Measurements from ENCODE around the gene AIFM1. TPM values are rescaled to one million over a fixed set of nuclear protein-coding genes. Genes with fewer than 3 reads are reported as not detected.

Gene AIFM1
- total and polyA plus RNA-seq, 2 of the 4 experiments (the other 2 are of a cell fraction), result 22.0 to 27.4 TPM

GRCh38 chrX:130080791-130081367 lies 84.8 kb downstream of the AIFM1 start:
- H3K18ac ChIP-seq (ENCODE audit: low read depth, low read length), result no peak overlapping the region
- H4K91ac ChIP-seq (ENCODE audit: insufficient read depth, low read depth, low read length), result no peak overlapping the region
- no peak overlapping the region for H3K9ac ChIP-seq (ENCODE audit: low read depth, low read length)
- POLR2A ChIA-PET (ENCODE audit: unreplicated experiment), result no interaction called here
- no peaks in the 10 kb centered on the region for H3K27me3 ChIP-seq (ENCODE audit: control insufficient read depth, insufficient read depth, low read length)
- peaks cover 5% of the 10 kb centered on the region; the same call in 1 of the 2 replicates for H3K4me1 ChIP-seq (ENCODE audit: control insufficient read depth, insufficient read depth, low read length)
- in situ Hi-C loops (cut with MboI; ENCODE audit: low sequenced_read_pairs), result no loop called here
- peak overlapping the region; percentile 72 for H2AK9ac ChIP-seq (replicated peaks; ENCODE audit: low read depth, low read length, poor library complexity)
- no peak overlapping the region for H3K4ac ChIP-seq (ENCODE audit: low read depth, low read length)
- no peak overlapping the region for H3K27ac ChIP-seq (ENCODE audit: insufficient read depth, low read length)
- no peak overlapping the region for H4K8ac ChIP-seq (ENCODE audit: low read depth in 2 of 2, low read length in 2 of 2)
- H3K9me3 ChIP-seq (ENCODE audit: control insufficient read depth, insufficient read depth, low read length), result no peaks in the 10 kb centered on the region
- H4K5ac ChIP-seq (ENCODE audit: low read depth, low read length), result no peak overlapping the region
- DNase-seq (no peak), ATAC-seq (ENCODE audit: low read depth) (no peak)
- no peak overlapping the region for H2AFZ ChIP-seq (replicated peaks; ENCODE audit: low read length, poor library complexity)
- CTCF ChIA-PET, result interaction anchor here (0.6 to 1.2 kb wide), 2 partner anchors 40 to 120 kb away, joined by 3 to 6 read pairs; no protein-coding TSS in a partner anchor
- no peak overlapping the region for H3K14ac ChIP-seq (replicated peaks; ENCODE audit: low read depth, low read length)
- peaks cover 0 to 43% of the 10 kb centered on the region in 2 experiments; a peak in 3 of 4 replicates for H3K79me1 ChIP-seq (ENCODE audit: low read depth in 1 of 2, low read length in 2 of 2)
- TF ChIP-seq MAFK (IDR thresholded peaks at IDR 0.05; ENCODE audit: low read depth, low read length), result no peak
- TF ChIP-seq RFX5 (IDR thresholded peaks at IDR 0.05; ENCODE audit: low read depth, low read length), result no peak
- TF ChIP-seq SMC3 (IDR thresholded peaks at IDR 0.05; ENCODE audit: low read depth, low read length), result no peak
- peaks cover 49% of the 10 kb centered on the region for H4K20me1 ChIP-seq (ENCODE audit: insufficient read depth, low read length)
- 72% methylated on average over 3 of the region's 7 CpGs; no CpG with 5 or more reads in 1 of the 2 experiments for WGBS, 2 experiments (ENCODE audit: extremely low coverage in 2 of 2, insufficient read length in 1 of 2)
- peaks cover 11% of the 10 kb centered on the region for H3K9me1 ChIP-seq (ENCODE audit: insufficient read depth, low read length)
- no peak overlapping the region for H2BK20ac ChIP-seq (ENCODE audit: low read depth, low read length)
- H3K56ac ChIP-seq (ENCODE audit: extremely low read depth, insufficient read depth, low read length), result no peak overlapping the region
- BruUV-seq (replicated peaks), result no TSS peak
- H2BK5ac ChIP-seq (ENCODE audit: low read depth, low read length, poor library complexity, severe bottlenecking), result no peak overlapping the region
- H3K23ac ChIP-seq (ENCODE audit: low read depth, low read length), result no peak overlapping the region
- dilution Hi-C loops (cut with HindIII; ENCODE audit: low sequenced_read_pairs, unreplicated experiment), result no loop called here
- H3K4me3 ChIP-seq (ENCODE audit: insufficient read depth, low read depth, low read length), result no peak overlapping the region
- no peak overlapping the region for H3K4me2 ChIP-seq (ENCODE audit: low read depth, low read length)
- H2BK15ac ChIP-seq (ENCODE audit: low read depth, low read length), result no peak overlapping the region
- no peak overlapping the region for H2BK120ac ChIP-seq (ENCODE audit: low read depth, low read length)
- intact Hi-C loops (cut with micrococcal nuclease), result loop anchor here (1.0 kb wide), 2 partner anchors 40 to 111 kb away; no protein-coding TSS in a partner anchor
- H2AK5ac ChIP-seq (ENCODE audit: low read depth, low read length), result no peak overlapping the region
- H3K36me3 ChIP-seq (ENCODE audit: control insufficient read depth, insufficient read depth, low read length), result peaks cover 2% of the 10 kb centered on the region; the same call in 1 of the 2 replicates

Data from IMR-90 (cell line).